AG04450 (cell line): Measurements from ENCODE around the gene HSPB8. TPM values are rescaled to one million over a fixed set of nuclear protein-coding genes. Genes with fewer than 3 reads are reported as not detected.
"Not testable (repeated sequence)": the region's sequence is repeated elsewhere in the genome, so short reads cannot be mapped to it uniquely, and the experiment has no call there.

Experiments
- CTCF ChIA-PET: fragments of 300-600, 350-600 bp; formaldehyde crosslinking; extraction: SDS; loops from one replicate; lab custom pipeline; 2022; ENCODE audit warnings: antibody characterized with exemption, inconsistent platforms; lab: Charles Lee
- POLR2A ChIA-PET: fragments of 350-600 bp; formaldehyde crosslinking; extraction: SDS; loops from one replicate; lab custom pipeline; 2021; ENCODE audit warnings: antibody characterized with exemption, inconsistent platforms; lab: Yijun Ruan, JAX
- DNase-seq: peaks from one replicate; pipeline ENCODE4 v3.0.0-alpha.2; 2011; ENCODE audit warnings: low read depth, low spot score
- H3K27ac ChIP-seq: one replicate; pipeline ENCODE4 v1.5.1; 2012; ENCODE audit warnings: low read depth, low read length, control low read depth
- H3K27me3 ChIP-seq: one replicate; pipeline ENCODE4 v1.6.0; 2012; ENCODE audit warnings: low read length; ENCODE audit not compliant: control insufficient read depth, insufficient read depth
- H3K4me3 ChIP-seq: 2 replicates; pipeline ENCODE4 v1.5.1; 2011; ENCODE audit warnings: mild to moderate bottlenecking, low read depth, low read length, control low read depth
- H3K9me3 ChIP-seq: 2 replicates; pipeline ENCODE4 v1.5.1; 2012; ENCODE audit warnings: low read length; ENCODE audit not compliant: control insufficient read depth, insufficient read depth
- polyA plus RNA-seq: library from polyadenylated mRNA; depleted of rRNA; stranded (reverse); fragments of >200 nt; gene quantifications from 2 replicates; pipeline ENCODE4 v1.2.3, GENCODE V29; 2011
- TF ChIP-seq, protein P1 (sequence below): IDR thresholded peaks from 2 replicates; pipeline ENCODE4 v1.5.1; 2011; ENCODE audit warnings: low read depth, low read length, control low read depth, inconsistent platforms

Gene HSPB8
- polyA plus RNA-seq, 1 experiment: 34.3 TPM

DNA sequence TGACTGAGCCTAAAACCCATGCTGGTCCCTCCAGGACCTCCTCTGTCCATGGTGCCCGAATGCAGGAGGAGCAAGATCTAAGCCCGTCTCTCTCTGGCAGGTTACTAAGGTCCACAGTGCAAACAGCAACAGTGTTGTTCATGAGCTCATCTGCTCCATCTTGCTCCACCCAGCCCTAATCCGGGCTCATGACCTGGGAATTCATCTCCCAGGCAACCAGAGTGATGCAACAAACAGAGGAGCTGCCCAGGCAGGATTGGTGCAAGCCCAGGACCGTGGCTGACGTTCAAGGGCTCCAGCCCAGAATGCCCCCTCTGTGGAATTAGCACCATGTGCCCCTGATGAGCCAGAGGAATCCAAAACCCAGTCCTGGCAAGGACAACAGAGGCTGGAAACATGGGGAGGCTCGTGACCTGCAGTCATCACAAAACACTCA lies 29.9 kb downstream of the HSPB8 start:
- DNase-seq: no peak
- Histone ChIP-seq H3K27me3 (peaks cover 4% of the 10 kb centered on the region), H3K4me3 (no peak overlapping the region), H3K9me3 (no peaks in the 10 kb centered on the region), H3K27ac (no peak overlapping the region)
- POLR2A ChIA-PET: interaction anchor here (0.6 kb wide), 1 partner anchor 1094 kb away, joined by 3 read pairs; the partner anchor contains the start of gene SIRT4
- CTCF ChIA-PET: no interaction called here
- TF ChIP-seq, protein P1, sequence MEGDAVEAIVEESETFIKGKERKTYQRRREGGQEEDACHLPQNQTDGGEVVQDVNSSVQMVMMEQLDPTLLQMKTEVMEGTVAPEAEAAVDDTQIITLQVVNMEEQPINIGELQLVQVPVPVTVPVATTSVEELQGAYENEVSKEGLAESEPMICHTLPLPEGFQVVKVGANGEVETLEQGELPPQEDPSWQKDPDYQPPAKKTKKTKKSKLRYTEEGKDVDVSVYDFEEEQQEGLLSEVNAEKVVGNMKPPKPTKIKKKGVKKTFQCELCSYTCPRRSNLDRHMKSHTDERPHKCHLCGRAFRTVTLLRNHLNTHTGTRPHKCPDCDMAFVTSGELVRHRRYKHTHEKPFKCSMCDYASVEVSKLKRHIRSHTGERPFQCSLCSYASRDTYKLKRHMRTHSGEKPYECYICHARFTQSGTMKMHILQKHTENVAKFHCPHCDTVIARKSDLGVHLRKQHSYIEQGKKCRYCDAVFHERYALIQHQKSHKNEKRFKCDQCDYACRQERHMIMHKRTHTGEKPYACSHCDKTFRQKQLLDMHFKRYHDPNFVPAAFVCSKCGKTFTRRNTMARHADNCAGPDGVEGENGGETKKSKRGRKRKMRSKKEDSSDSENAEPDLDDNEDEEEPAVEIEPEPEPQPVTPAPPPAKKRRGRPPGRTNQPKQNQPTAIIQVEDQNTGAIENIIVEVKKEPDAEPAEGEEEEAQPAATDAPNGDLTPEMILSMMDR: no peak

DNA sequence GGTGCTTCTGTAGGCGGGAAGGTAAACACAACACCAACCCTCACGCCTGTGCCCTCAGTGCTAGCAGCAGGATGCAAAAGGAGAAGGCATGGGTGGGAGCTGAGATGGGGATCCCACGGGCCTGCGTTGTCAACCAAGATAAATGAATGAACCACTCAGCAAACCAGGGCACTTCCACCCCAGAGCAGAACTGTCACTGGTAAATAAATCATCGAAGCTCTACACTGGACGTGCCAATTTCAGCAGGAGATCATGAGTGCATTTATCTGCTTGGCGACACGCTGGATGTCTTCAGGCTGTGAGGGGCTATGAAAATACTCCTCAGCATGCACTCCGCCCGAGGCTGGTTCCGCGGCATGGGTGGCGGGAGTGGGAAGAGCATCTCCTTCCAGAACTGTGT lies 33.2 kb downstream of the HSPB8 start:
- CTCF ChIA-PET: no interaction called here
- TF ChIP-seq, protein P1: no peak
- no peak overlapping the region for H3K27ac ChIP-seq
- POLR2A ChIA-PET: no interaction called here
- no peak for DNase-seq
- no peaks in the 10 kb centered on the region for H3K27me3 ChIP-seq
- H3K4me3 ChIP-seq: no peak overlapping the region
- no peaks in the 10 kb centered on the region for H3K9me3 ChIP-seq

DNA sequence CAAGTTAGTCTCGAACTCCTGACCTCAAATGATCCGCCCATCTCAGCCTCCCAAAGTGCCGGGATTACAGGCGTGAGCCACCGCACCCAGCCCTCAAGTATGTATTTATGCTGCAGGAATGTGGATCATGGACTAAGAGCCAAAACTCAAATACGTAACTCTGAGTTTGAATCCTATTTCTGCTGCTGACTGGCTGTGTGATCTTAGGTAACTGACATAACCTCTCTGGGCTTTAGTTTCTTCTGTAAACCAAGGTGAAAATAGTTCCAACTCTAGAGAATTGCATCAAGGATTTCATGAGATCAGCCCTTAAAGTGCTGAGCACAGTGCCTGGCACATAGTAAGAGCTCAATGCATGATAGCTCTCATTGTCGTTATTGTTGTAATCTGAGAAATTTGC lies 37.4 kb downstream of the HSPB8 start:
- TF ChIP-seq, protein P1: no peak
- Histone ChIP-seq H3K27me3 (no peaks in the 10 kb centered on the region), H3K4me3 (no peak overlapping the region), H3K9me3 (no peaks in the 10 kb centered on the region), H3K27ac (no peak overlapping the region)
- POLR2A ChIA-PET: no interaction called here
- DNase-seq: no peak
- CTCF ChIA-PET: no interaction called here

DNA sequence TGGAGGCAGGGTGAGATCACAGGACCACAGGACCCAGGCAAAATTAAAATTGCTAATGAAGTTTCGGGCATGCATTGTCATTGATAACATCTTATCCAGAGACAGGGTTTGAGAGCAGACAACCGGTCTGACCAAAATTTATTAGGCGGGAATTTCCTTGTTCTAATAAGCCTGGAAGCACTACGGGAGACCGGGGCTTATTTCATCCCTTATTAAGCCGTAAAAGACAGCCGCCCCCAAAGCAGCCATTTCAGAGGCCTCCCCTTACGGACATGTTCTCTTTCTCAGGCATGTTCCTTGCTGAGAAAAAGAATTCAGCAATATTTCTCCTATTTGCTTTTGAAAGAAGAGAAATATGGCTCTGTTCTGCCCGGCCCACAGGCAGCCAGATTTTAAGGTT lies 40.1 kb downstream of the HSPB8 start:
- H3K4me3 ChIP-seq, H3K27ac ChIP-seq, H3K9me3 ChIP-seq, H3K27me3 ChIP-seq, CTCF ChIA-PET, DNase-seq, POLR2A ChIA-PET: not testable (repeated sequence)

DNA sequence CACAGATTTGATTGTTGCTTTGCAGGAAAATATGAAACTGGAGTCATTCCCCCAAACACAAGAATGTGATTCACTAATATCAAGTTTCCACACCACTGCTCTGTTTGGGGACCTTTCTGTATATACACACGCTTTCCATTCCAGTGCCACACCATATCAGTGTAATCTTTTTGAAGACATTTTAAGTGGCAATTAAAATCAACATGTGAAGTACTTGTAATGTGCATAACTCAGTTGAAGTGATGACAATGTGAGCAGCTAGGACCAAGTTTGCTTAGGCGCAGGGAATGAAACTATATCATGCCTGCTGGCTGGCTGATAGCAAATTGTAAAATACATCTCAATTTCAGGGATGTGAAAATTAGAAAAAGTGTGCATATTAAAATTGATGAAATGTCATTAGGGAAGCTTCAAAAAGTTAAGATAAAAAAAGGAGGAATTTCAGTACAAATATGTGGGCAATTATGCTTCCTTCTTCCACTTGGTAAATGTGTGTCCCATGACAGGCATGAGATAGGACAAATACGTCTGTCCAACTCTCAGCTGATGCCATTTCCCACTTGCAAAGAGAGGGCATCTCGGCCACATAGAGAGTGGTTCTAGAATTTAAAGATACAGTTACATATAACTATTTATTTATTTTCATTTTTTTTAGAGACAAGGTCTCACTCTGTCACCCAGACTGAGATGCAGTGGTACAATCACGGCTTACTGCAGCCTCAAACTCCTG lies 43.7 kb downstream of the HSPB8 start:
- Histone ChIP-seq H3K4me3 (no peak overlapping the region), H3K27me3 (no peaks in the 10 kb centered on the region), H3K27ac (no peak overlapping the region), H3K9me3 (no peaks in the 10 kb centered on the region)
- CTCF ChIA-PET: no interaction called here
- POLR2A ChIA-PET: no interaction called here
- DNase-seq: no peak
- TF ChIP-seq, protein P1: no peak
